ENCODE data around the gene GFRA4.

GFRA4 gene

GRCh38 chr20:3707508-3707899, 44.3 kb upstream of the GFRA4 start:
- no peak overlapping the region for H3K4me3 ChIP-seq (ENCODE audit: low read depth, low read length)
- no peaks in the 10 kb centered on the region for H3K36me3 ChIP-seq
- TF ChIP-seq CTCF (IDR thresholded peaks at IDR 0.05; ENCODE audit: low read depth, low read length) = no peak
- no peaks in the 10 kb centered on the region for H3K9me3 ChIP-seq (ENCODE audit: severe bottlenecking)
- no peaks in the 10 kb centered on the region for H3K27me3 ChIP-seq (ENCODE audit: insufficient read depth, low read depth, severe bottlenecking)
- H3K27ac ChIP-seq = no peak overlapping the region
- no peak for DNase-seq

GRCh38 chr20:3706774-3707507, 43.7 kb upstream of the GFRA4 start:
- no peaks in the 10 kb centered on the region for H3K9me3 ChIP-seq (ENCODE audit: severe bottlenecking)
- no peak overlapping the region for H3K27ac ChIP-seq
- H3K36me3 ChIP-seq = no peaks in the 10 kb centered on the region
- no peak for TF ChIP-seq CTCF (IDR thresholded peaks at IDR 0.05; ENCODE audit: low read depth, low read length)
- H3K27me3 ChIP-seq (ENCODE audit: insufficient read depth, low read depth, severe bottlenecking) = no peaks in the 10 kb centered on the region
- DNase-seq = no peak
- H3K4me3 ChIP-seq (ENCODE audit: low read depth, low read length) = no peak overlapping the region

- DNase-seq = no peak
- Histone ChIP-seq H3K27ac (no peak overlapping the region), H3K36me3 (no peaks in the 10 kb centered on the region), H3K4me3 (ENCODE audit: low read depth, low read length) (no peak overlapping the region), H3K27me3 (ENCODE audit: insufficient read depth, low read depth, severe bottlenecking) (no peaks in the 10 kb centered on the region), H3K9me3 (ENCODE audit: severe bottlenecking) (no peaks in the 10 kb centered on the region)
- no peak for TF ChIP-seq CTCF (IDR thresholded peaks at IDR 0.05; ENCODE audit: low read depth, low read length)
Measured at GRCh38 chr20:3705970-3706739, 43.0 kb upstream of the GFRA4 start.

GRCh38 chr20:3705491-3705969, 42.3 kb upstream of the GFRA4 start:
- no peak for TF ChIP-seq CTCF (IDR thresholded peaks at IDR 0.05; ENCODE audit: low read depth, low read length)
- Histone ChIP-seq H3K27ac (no peak overlapping the region), H3K9me3 (ENCODE audit: severe bottlenecking) (no peaks in the 10 kb centered on the region), H3K27me3 (ENCODE audit: insufficient read depth, low read depth, severe bottlenecking) (no peaks in the 10 kb centered on the region), H3K4me3 (ENCODE audit: low read depth, low read length) (no peak overlapping the region), H3K36me3 (no peaks in the 10 kb centered on the region)
- no peak for DNase-seq

- TF ChIP-seq CTCF (IDR thresholded peaks at IDR 0.05; ENCODE audit: low read depth, low read length) = no peak
- no peak for DNase-seq
- no peaks in the 10 kb centered on the region for H3K36me3 ChIP-seq
- no peak overlapping the region for H3K27ac ChIP-seq
- no peaks in the 10 kb centered on the region for H3K9me3 ChIP-seq (ENCODE audit: severe bottlenecking)
- H3K4me3 ChIP-seq (ENCODE audit: low read depth, low read length) = no peak overlapping the region
- no peaks in the 10 kb centered on the region for H3K27me3 ChIP-seq (ENCODE audit: insufficient read depth, low read depth, severe bottlenecking)
Measured at GRCh38 chr20:3704087-3704486, 40.9 kb upstream of the GFRA4 start.
